GM19468 (cell line): ENCODE results near the gene RNASEH2B.

ENCODE experiments used
- ATAC-seq: cut with Tn5 transposase; IDR thresholded peaks from one replicate; pipeline ENCODE4 v1.9.1; 2021; ENCODE audit warnings: mild to moderate bottlenecking, moderate library complexity, moderate number of reproducible peaks; ENCODE audit not compliant: unreplicated experiment; ENCODE audit errors: extremely low read depth

Gene RNASEH2B

DNA sequence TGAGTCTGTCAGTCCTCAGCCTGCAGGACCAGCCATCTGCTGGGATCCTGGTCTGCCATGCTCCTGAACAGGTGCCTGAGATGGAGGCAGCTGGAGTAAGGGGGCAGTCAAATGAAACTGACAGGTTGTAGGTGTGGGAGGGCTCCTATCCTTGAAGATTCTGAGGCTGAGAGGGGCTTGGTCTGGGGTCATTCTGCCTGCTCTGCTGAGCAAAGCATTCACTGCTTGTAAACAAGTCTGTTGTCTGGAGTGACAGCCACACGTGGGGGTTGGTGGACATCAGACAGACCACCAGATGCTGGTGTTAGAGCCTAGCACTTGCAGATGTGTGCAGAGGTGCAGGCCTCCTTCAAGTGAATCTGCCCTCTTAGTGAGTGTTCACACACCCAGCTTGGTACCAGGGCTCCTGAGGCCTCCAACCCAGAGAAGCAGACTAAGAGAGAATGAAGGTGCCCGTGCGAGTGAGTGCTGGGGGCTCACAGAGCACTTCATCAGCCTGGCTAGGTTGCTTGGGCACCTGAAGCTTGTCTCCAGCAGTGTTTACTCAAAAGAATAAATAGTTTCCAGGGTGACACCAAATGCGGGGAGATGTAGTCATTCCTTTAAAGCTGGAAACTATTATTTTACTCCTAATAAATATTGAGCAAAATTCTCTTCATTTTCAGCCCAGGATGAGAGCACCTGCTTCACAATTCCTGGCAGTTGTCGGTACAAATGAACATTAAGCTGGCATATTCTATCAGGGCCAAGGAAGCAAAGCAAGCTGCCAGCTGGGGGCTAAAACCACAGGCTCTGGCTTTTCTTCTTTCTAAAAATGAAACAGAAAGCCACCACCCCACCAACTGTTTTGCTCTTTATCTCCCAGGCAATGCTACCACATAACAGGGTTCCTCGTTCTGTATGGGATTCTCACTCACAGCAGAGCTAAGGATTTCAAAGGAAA is 82.3 kb downstream of the RNASEH2B start:
- peak; percentile 73 for ATAC-seq

DNA sequence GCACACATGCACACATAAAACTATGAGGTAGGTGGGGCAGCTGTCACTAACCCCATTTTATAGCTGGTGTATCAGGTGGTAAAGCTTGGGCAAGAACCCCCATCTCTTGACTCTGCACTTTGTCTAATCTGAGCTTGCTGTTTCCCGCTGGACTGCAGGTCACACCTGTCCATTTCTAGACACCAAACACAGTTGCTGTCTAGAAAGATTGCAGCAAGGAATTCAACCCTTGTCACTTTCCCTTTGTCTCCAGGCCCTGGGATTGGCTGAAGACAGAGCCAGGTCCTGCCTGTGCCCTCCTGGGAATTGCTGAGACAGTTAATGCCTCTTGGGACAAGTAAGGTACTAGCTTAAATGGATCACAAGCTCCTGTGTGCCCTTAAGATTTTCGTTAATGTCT is 83.8 kb downstream of the RNASEH2B start:
- no peak for ATAC-seq

DNA sequence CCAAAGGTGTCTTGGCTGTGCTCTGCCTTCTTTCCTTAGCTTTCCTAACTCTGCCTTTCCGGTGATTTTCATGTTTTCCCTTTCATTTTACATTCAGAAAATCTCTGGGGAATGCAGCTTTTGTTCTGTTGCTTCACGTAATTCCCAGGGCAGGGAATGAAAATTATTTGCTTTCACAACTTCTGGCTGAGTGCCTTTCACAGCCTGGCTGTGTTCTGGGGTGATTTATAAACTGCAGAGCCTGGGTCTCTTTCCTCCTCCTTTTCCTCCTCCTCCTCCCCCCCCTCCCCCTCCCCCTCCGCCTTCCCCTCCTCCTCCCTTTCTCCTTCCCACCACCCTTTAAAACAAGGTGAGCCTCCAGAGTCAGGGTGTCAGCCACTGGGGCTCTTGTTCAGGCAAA is 84.3 kb downstream of the RNASEH2B start:
- ATAC-seq, result no peak

DNA sequence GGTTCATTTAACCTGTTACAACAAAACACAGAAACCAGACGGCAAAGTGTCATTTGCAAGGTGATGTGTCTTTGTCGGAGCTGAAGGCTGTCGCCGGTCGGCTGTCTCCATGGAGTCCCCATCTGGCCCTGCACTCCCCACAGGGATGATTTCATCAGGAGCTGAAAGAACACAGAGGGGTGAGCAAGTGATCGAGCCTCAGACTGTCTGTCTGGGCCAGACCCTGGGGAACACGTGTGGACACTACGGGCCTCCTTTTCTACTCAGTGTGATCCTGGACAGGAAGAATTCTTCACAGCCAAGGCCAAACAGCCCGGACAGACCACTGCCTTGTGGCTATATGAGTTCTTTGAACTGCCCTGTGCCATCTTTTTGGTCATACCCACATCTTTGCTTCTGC is 85.1 kb downstream of the RNASEH2B start:
- no peak for ATAC-seq

DNA sequence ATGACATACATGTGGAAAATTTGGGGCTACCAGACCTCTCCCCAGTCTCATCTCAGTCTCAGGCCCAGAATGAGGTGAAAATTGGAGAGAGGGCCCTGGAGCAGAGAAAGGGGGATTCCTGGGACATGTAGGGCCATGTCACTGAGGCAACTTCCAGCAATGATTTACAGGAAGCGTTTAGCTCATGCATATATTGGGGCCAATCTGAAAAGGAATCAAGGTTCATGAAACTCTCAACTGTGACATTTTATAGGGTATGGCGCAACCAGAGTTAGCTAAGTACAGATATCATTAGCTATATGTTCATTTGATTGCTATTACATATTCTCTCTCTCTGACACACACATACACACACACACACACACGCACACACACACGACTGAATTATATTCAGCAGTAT is 86.3 kb downstream of the RNASEH2B start:
- no peak for ATAC-seq

DNA sequence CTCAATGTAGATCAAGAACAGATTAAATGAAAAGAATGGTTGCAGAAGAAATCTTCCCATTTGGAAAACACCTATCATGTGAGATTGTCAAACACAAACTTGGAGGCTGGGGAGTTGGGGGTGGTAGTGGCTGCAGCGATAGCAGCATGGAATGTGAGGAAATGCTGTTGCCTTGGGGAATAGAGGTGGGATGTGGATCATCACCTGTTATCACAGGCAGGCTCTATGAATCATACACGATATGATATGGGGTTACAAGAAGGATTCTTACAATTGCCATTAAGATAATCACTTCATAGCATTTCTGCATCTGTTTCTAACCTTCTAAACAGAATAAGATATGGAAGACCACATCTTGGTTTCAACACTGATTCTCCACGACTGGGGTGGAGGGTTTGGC is 88.7 kb downstream of the RNASEH2B start:
- no peak for ATAC-seq

DNA sequence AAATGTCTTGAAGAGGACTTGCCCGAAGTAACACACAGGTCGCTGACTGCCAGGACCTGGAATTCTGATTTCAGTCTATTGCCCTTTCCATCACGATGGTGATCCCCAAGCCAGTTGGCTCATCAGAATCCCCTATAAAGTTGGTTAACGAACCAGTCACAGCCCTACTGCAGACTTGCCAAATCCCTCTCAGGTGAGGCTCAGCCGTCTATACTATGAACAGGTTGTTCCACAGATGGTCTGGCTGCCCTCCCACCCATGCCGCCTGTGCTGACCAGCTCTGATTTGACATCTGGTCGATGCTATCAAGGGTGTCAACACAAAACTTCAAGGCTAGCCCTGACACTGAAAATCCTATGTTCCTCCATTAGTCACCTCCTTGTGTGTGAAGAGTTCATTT is 90.0 kb downstream of the RNASEH2B start:
- ATAC-seq, result no peak

DNA sequence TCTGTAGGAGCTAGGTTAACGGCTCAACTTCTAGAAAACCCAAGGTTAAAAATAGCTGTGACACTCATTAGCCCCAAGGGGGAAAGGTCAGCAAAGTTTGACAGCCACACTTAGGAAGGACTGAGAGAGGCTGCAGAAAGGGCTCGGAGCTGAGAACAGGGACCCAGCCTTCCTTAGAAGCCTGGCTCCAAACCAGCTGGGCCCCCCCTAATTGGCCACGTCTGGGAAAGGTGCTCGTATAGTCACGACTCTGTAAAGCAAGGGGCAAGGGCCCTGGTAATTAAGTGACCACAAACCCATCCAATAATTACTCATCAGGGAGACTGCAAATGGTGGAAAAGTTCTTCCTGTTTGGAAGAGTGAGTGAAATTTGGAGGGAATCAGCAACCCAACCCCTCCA is 90.5 kb downstream of the RNASEH2B start:
- no peak for ATAC-seq

DNA sequence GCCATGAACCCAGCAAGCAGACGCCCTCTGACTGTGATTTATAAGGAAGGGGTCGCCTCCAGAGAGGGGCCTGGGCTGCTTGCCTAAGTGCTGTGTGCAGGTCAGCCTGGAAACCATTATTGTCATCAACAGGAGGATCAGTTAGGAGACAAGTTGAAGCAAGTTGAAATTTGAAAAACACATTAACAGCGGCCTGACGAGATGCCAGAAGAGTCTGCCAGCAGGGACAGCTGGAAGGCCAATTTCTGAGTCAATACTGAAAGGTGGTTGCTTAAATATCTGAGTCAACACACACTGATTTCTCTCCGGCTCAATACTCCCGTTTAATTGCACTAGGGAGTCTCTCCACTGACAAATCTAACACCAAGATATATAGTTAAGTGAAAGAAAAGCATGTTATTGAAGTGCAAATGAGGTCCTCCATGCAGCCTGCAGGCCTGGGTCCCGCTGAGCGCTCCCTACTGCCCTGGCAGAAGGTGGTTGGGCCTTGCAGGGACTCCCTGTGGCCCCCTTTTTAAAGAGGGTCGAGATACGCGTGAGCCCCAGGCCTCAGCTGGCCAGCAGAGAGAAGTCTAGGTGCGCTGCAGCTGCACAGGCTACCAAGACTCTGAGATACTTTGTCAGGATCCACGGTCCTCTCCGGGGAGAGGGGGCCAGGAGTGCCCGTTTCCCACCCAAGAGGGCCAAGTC is 91.1 kb downstream of the RNASEH2B start:
- ATAC-seq, result no peak

DNA sequence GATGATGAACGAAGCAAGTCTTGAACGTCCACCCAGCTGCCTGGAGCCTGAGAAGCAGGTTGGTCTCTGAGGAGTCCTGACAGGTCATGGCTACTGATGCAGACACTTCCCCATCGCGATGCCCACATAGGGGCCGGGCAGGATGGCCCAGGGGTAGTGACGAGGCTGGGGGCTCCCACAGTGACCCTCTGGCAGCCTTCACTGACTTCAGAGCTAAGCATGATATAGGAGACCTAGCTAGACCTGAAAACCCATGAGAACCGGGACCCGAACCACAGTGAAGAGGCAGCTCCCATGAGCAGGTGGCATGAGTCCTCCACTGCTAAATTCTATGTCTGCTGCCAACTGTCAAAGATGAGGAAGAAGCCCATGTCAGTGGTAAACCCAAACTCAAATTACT is 91.7 kb downstream of the RNASEH2B start:
- ATAC-seq, result no peak

DNA sequence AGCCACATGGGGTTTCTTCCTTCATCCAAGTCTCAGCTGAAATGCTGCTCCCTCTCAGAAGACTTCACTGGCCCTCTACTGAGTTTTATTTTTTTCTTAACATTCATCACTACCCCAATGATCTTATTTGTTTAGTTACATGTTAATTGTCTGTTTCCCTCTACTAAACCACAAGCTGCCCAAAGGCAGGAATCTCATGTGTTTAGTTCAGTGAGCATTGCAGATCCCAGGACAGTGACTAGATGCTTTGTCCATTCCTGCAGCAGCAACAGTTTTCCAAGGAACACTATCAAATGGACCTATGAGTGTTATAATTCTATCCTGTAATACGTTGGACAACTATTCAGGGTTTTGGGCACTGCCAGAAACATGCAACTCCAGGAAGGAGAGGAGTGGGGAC is 93.1 kb downstream of the RNASEH2B start:
- ATAC-seq, result no peak

DNA sequence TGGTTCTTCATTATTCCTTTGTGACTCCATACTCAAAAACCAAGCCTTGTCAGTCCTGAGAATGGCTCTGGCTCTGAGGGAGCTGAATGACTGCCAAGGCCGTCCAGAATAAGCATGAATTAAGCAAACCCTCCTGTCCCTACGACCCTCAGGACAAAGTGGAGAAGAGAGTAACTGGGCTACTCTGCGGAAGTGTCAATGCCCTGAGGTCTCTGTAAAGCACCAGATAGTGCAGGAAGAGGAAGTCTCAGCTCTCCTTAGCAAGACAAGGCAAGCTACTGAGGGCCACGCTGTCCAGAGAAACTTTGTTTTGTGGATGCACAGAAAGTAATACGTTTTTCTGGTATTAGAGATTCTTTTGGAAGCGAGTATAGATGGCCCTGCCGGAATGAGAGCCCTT is 94.1 kb downstream of the RNASEH2B start:
- no peak for ATAC-seq

DNA sequence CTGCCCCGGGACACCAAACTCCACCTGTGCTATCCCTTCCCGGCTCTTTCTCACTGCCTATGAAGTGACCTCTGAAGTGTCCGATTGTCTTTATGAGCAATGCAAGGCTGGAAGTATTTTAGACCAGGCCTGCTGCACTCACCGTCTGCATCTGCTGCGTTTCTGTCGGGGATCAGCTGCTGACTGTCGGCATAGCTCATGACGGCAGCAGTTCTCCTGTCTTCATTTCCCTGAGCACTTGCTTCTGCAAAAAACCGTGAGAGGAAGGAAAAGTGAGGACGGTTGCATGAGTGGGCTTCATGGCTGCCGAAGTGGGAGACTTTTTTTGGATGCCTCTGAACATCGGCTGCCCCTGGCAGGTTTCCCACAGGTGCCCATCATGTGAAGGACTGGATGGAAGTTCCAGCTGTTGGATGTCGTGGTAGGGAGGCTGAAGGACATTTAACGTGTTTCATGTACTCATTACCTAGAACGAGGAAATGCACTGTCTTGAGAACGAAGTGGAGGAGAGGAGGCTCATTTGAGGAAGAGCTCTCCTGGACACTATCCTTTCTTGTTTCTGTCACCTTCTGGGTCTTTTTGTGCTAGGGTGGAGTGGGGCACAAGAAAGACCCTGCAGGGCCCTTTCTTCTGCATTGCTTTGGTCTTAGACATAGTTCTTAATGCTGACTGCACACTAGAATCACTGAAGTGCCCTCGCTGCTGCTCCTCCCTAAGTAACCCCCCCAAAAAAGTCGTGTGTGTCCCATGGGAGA is 94.7 kb downstream of the RNASEH2B start:
- no peak for ATAC-seq

DNA sequence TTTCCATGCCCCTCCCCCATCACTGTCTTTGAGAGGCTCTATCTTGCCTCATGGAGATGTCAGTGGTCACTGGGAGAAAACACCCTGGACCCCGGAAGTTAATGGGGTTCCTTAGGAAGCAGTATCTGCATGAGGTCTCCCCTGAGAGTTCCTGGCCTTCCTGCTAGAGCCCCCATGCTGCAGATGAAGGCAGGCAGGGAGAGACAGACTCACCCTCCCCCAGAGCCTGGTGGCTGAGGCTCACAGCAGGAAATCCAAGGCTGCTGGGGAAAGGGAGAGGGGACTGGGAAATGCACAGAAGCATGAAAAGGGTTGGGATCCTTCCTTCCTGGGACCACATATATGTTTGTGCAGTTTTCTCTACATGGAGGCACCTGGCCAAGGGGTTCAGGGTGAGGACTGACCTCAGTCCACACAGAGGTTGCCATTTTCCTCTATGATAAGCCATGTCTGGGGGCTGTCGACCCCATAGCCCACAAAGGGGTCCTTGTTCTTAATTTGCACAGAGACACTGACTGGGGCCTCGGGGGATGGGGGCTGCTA is 95.4 kb downstream of the RNASEH2B start:
- ATAC-seq, result no peak

DNA sequence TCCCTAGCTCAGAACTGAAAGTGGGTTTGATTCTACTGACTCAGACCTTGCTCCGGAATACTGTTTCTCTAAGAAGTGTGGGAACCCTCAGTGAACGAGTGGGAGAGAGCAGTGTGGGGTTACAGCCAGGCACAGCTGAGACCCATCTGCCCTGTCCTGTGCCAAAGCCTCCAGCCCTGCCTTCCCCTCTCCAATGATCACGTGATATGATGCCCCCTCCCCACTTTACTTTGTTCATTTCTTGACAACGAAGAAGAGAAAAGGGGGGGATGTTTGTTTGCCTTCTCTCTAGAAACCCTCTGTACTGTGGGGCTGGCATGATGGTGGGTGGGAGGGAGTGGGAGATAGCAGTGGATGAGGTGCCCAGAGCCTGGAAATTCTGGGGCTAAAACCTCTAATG is 96.0 kb downstream of the RNASEH2B start:
- ATAC-seq, result no peak
